HCT116 (cell line): ENCODE results near the gene SMTNL2.

Source experiments
- CTCF ChIP-seq, 3 experiments: fragments of 200-600 bp in 1 of 3; sonication (generic) in 1 of 3; IDR thresholded peaks in 2 of 3; conservative IDR thresholded peaks in 1 of 3; 2 replicates each; pipeline ENCODE4 v1.5.1; 2012 to 2017; ENCODE audit warnings: low read depth in 2 of 3, low read length in 2 of 3, antibody characterized with exemption in 1 of 3, borderline replicate concordance in 1 of 3, control low read depth in 1 of 3, mild to moderate bottlenecking in 1 of 3, mixed read lengths in 1 of 3, mixed run types in 1 of 3, moderate library complexity in 1 of 3; ENCODE audit not compliant: insufficient read depth in 1 of 3
- EGR1 ChIP-seq: IDR thresholded peaks from 2 replicates; pipeline ENCODE4 v1.6.1; 2012; ENCODE audit warnings: low read depth
- JUND ChIP-seq: IDR thresholded peaks from 2 replicates; pipeline ENCODE4 v1.6.1; 2012
- POLR2A ChIP-seq: IDR thresholded peaks from 2 replicates; pipeline ENCODE4 v1.7.0; 2011; ENCODE audit warnings: borderline replicate concordance; ENCODE audit not compliant: insufficient read depth, insufficient read length; ENCODE audit errors: extremely low read depth
- POLR2AphosphoS5 ChIP-seq: IDR thresholded peaks from 2 replicates; pipeline ENCODE4 v1.6.1; 2011; ENCODE audit warnings: mild to moderate bottlenecking, low read depth, low read length, moderate library complexity
- SIN3A ChIP-seq: IDR thresholded peaks from 2 replicates; pipeline ENCODE4 v1.6.1; 2012; ENCODE audit warnings: low read depth
- TCF7L2 ChIP-seq: IDR thresholded peaks from 2 replicates; pipeline ENCODE4 v1.7.0; 2011; ENCODE audit warnings: borderline replicate concordance, inconsistent platforms; ENCODE audit not compliant: insufficient read depth, insufficient read length; ENCODE audit errors: extremely low read depth
- YY1 ChIP-seq: IDR thresholded peaks from 2 replicates; pipeline ENCODE4 v1.6.1; 2011; ENCODE audit warnings: low read length, low read depth, moderate library complexity, mild to moderate bottlenecking; ENCODE audit not compliant: insufficient replicate concordance; ENCODE audit errors: extremely low read depth
- ZBTB33 ChIP-seq: IDR thresholded peaks from 2 replicates; pipeline ENCODE4 v1.6.1; 2011; ENCODE audit warnings: mild to moderate bottlenecking, low read length, moderate library complexity; ENCODE audit not compliant: insufficient replicate concordance; ENCODE audit errors: extremely low read depth
- ZFX ChIP-seq: fragments of 450-650 bp; IDR thresholded peaks from 2 replicates; pipeline ENCODE4 v1.6.1; 2017
- ZNF274 ChIP-seq: fragments of 200-500 bp; sonication (Bioruptor generic); IDR thresholded peaks from 2 replicates; pipeline ENCODE4 v1.6.1; 2014; ENCODE audit warnings: mild to moderate bottlenecking, low read depth, low read length, inconsistent platforms

- TF ChIP-seq CTCF (IDR thresholded peaks at IDR 0.05 in 2 of 3, conservative IDR thresholded peaks at IDR 0.05 in 1 of 3; ENCODE audit: borderline replicate concordance in 1 of 3, insufficient read depth in 1 of 3, low read depth in 2 of 3, low read length in 2 of 3) (no peak), EGR1 (no peak), ZBTB33 (no peak), TCF7L2 (no peak), JUND (no peak), POLR2A (no peak), YY1 (no peak), POLR2AphosphoS5 (no peak), ZFX (no peak), SIN3A (no peak), ZNF274 (no peak)
Measured at GRCh38 chr17:4594406-4594805, 10.1 kb downstream of the SMTNL2 start.
